ENCODE results near the gene ZNF561. TPM values are rescaled to one million over a fixed set of nuclear protein-coding genes. Genes with fewer than 3 reads are reported as not detected.

The ZNF561 gene
- total RNA-seq, 1 donor from 2014 or later: 64.0 TPM

GRCh38 chr19:9627856-9628255 is 6.8 kb upstream of the ZNF561 start:
- no peak for TF ChIP-seq CTCF (IDR thresholded peaks at IDR 0.05; ENCODE audit: insufficient read depth, low read length, severe bottlenecking)
- H3K4me3 ChIP-seq (ENCODE audit: low read depth, low read length): no peak overlapping the region
- DNase-seq (ENCODE audit: low read depth) (no peak), FAIRE-seq (no peak)
- no peaks in the 10 kb centered on the region for H3K27me3 ChIP-seq (ENCODE audit: control insufficient read depth, insufficient read depth, low read length)
- H3K36me3 ChIP-seq (ENCODE audit: control insufficient read depth, insufficient read depth, low read length): peaks cover 2% of the 10 kb centered on the region

GRCh38 chr19:9622531-9622930 is 1.5 kb upstream of the ZNF561 start:
- Histone ChIP-seq H3K36me3 (ENCODE audit: control insufficient read depth, insufficient read depth, low read length) (peaks cover 13% of the 10 kb centered on the region), H3K27me3 (ENCODE audit: control insufficient read depth, insufficient read depth, low read length) (no peaks in the 10 kb centered on the region), H3K4me3 (ENCODE audit: low read depth, low read length) (peak overlapping the region; percentile 19)
- DNase-seq (ENCODE audit: low read depth): peak; percentile 94
- TF ChIP-seq CTCF (IDR thresholded peaks at IDR 0.05; ENCODE audit: insufficient read depth, low read length, severe bottlenecking): no peak
- no peak for FAIRE-seq

- no peak for FAIRE-seq
- no peak for TF ChIP-seq CTCF (IDR thresholded peaks at IDR 0.05; ENCODE audit: insufficient read depth, low read length, severe bottlenecking)
Observed at GRCh38 chr19:9620842-9621155, 233 bp downstream of the ZNF561 start.

GRCh38 chr19:9615844-9616243 is 5.2 kb downstream of the ZNF561 start:
- DNase-seq (ENCODE audit: low read depth) (no peak), FAIRE-seq (no peak)
- TF ChIP-seq CTCF (IDR thresholded peaks at IDR 0.05; ENCODE audit: insufficient read depth, low read length, severe bottlenecking): no peak
- Histone ChIP-seq H3K27me3 (ENCODE audit: control insufficient read depth, insufficient read depth, low read length) (no peaks in the 10 kb centered on the region), H3K36me3 (ENCODE audit: control insufficient read depth, insufficient read depth, low read length) (peaks cover 51% of the 10 kb centered on the region), H3K4me3 (ENCODE audit: low read depth, low read length) (no peak overlapping the region)

More at GRCh38 chr19:9620842-9621155, 233 bp downstream of the ZNF561 start:
- Histone ChIP-seq H3K36me3 (ENCODE audit: control insufficient read depth, insufficient read depth, low read length) (peaks cover 20% of the 10 kb centered on the region), H3K27me3 (ENCODE audit: control insufficient read depth, insufficient read depth, low read length) (no peaks in the 10 kb centered on the region), H3K4me3 (ENCODE audit: low read depth, low read length) (peak overlapping the region; percentile 88)
- DNase-seq (ENCODE audit: low read depth): no peak

GRCh38 chr19:9610484-9611113 is 10.4 kb downstream of the ZNF561 start:
- DNase-seq (ENCODE audit: low read depth): no peak
- Histone ChIP-seq H3K36me3 (ENCODE audit: control insufficient read depth, insufficient read depth, low read length) (peaks cover 35% of the 10 kb centered on the region), H3K27me3 (ENCODE audit: control insufficient read depth, insufficient read depth, low read length) (no peaks in the 10 kb centered on the region), H3K4me3 (ENCODE audit: low read depth, low read length) (no peak overlapping the region)
- TF ChIP-seq CTCF (IDR thresholded peaks at IDR 0.05; ENCODE audit: insufficient read depth, low read length, severe bottlenecking): no peak
- no peak for FAIRE-seq

GRCh38 chr19:9608912-9609311 is 12.1 kb downstream of the ZNF561 start:
- H3K36me3 ChIP-seq (ENCODE audit: control insufficient read depth, insufficient read depth, low read length): peaks cover 29% of the 10 kb centered on the region
- H3K4me3 ChIP-seq (ENCODE audit: low read depth, low read length): no peak overlapping the region
- TF ChIP-seq CTCF (IDR thresholded peaks at IDR 0.05; ENCODE audit: insufficient read depth, low read length, severe bottlenecking): no peak
- FAIRE-seq (no peak), DNase-seq (ENCODE audit: low read depth) (no peak)
- no peaks in the 10 kb centered on the region for H3K27me3 ChIP-seq (ENCODE audit: control insufficient read depth, insufficient read depth, low read length)

Measured in bronchial epithelial cell (primary cell).